ENCODE measurements around the gene PCCA.

The PCCA gene

GRCh38 chr13:100495455-100495854, 406.6 kb downstream of the PCCA start:
- no peaks in the 10 kb centered on the region for H3K27me3 ChIP-seq (ENCODE audit: insufficient read depth, low read length)
- H3K4me2 ChIP-seq (ENCODE audit: low read length), result no peak overlapping the region
- H3K23ac ChIP-seq (ENCODE audit: low read length), result no peak overlapping the region

GRCh38 chr13:100497389-100497788, 408.5 kb downstream of the PCCA start:
- no peak overlapping the region for H3K9ac ChIP-seq (ENCODE audit: low read length)
- H3K23ac ChIP-seq (ENCODE audit: low read length), result no peak overlapping the region
- H3K79me2 ChIP-seq (ENCODE audit: control insufficient read depth, insufficient read depth, low read length, poor library complexity), result no peaks in the 10 kb centered on the region
- no peak for DNase-seq
- no peak overlapping the region for H2BK12ac ChIP-seq (ENCODE audit: low read length)
- H4K91ac ChIP-seq (ENCODE audit: low read depth, low read length), result no peak overlapping the region
- no peak overlapping the region for H2AK5ac ChIP-seq (ENCODE audit: low read length)
- H3K79me1 ChIP-seq (ENCODE audit: low read length), result no peaks in the 10 kb centered on the region
- no peak overlapping the region for H3K27ac ChIP-seq (ENCODE audit: low read depth, low read length)
- no peak overlapping the region for H3K4ac ChIP-seq (ENCODE audit: low read depth, low read length)
- no peak overlapping the region for H2BK5ac ChIP-seq (ENCODE audit: low read depth, low read length, poor library complexity)
- no peak overlapping the region for H2AFZ ChIP-seq (ENCODE audit: insufficient read depth, low read length, poor library complexity)
- no peak overlapping the region for H3K4me2 ChIP-seq (ENCODE audit: low read length)
- WGBS (ENCODE audit: extremely low coverage, insufficient coverage, insufficient read length), result no CpG with 5 or more reads among the region's 1 CpG
- no peaks in the 10 kb centered on the region for H3K4me1 ChIP-seq (ENCODE audit: control insufficient read depth in 1 of 2, insufficient read depth in 2 of 2, low read length in 2 of 2)
- no peak overlapping the region for H3K4me3 ChIP-seq (ENCODE audit: low read depth, low read length)
- no peak overlapping the region for H4K12ac ChIP-seq (ENCODE audit: low read depth, low read length)
- H4K8ac ChIP-seq (ENCODE audit: low read depth, low read length), result no peak overlapping the region
- no peak overlapping the region for H2BK120ac ChIP-seq (ENCODE audit: insufficient read depth, low read length, poor library complexity)
- no peaks in the 10 kb centered on the region for H3K27me3 ChIP-seq (ENCODE audit: insufficient read depth, low read length)
- H3K9me3 ChIP-seq (ENCODE audit: insufficient read depth, low read depth, low read length), result peaks cover 3% of the 10 kb centered on the region
- no peak overlapping the region for H3K14ac ChIP-seq (ENCODE audit: low read length)
- H3K18ac ChIP-seq (ENCODE audit: low read length), result no peak overlapping the region
- H3K36me3 ChIP-seq (ENCODE audit: control insufficient read depth in 1 of 2, insufficient read depth in 2 of 2, low read length in 2 of 2), result no peaks in the 10 kb centered on the region

More at GRCh38 chr13:100495455-100495854, 406.6 kb downstream of the PCCA start:
- 100% methylated on average over 1 of the region's 1 CpG for WGBS (ENCODE audit: extremely low coverage, insufficient coverage, insufficient read length)
- DNase-seq, result no peak
- peaks cover 0 to 5% of the 10 kb centered on the region in 2 experiments for H3K4me1 ChIP-seq (ENCODE audit: control insufficient read depth in 1 of 2, insufficient read depth in 2 of 2, low read length in 2 of 2)
- H4K91ac ChIP-seq (ENCODE audit: low read depth, low read length), result no peak overlapping the region
- H3K4me3 ChIP-seq (ENCODE audit: low read depth, low read length), result no peak overlapping the region
- H2AK5ac ChIP-seq (ENCODE audit: low read length), result no peak overlapping the region
- no peak overlapping the region for H4K12ac ChIP-seq (ENCODE audit: low read depth, low read length)
- no peak overlapping the region for H4K8ac ChIP-seq (ENCODE audit: low read depth, low read length)
- H3K36me3 ChIP-seq (ENCODE audit: control insufficient read depth in 1 of 2, insufficient read depth in 2 of 2, low read length in 2 of 2), result no peaks in the 10 kb centered on the region
- H2BK120ac ChIP-seq (ENCODE audit: insufficient read depth, low read length, poor library complexity), result no peak overlapping the region
- peaks cover 3% of the 10 kb centered on the region for H3K9me3 ChIP-seq (ENCODE audit: insufficient read depth, low read depth, low read length)
- H3K27ac ChIP-seq (ENCODE audit: low read depth, low read length), result no peak overlapping the region
- H2BK12ac ChIP-seq (ENCODE audit: low read length), result no peak overlapping the region
- no peaks in the 10 kb centered on the region for H3K79me2 ChIP-seq (ENCODE audit: control insufficient read depth, insufficient read depth, low read length, poor library complexity)
- H3K14ac ChIP-seq (ENCODE audit: low read length), result no peak overlapping the region
- H3K79me1 ChIP-seq (ENCODE audit: low read length), result no peaks in the 10 kb centered on the region
- H2AFZ ChIP-seq (ENCODE audit: insufficient read depth, low read length, poor library complexity), result no peak overlapping the region
- no peak overlapping the region for H3K18ac ChIP-seq (ENCODE audit: low read length)
- no peak overlapping the region for H2BK5ac ChIP-seq (ENCODE audit: low read depth, low read length, poor library complexity)
- H3K4ac ChIP-seq (ENCODE audit: low read depth, low read length), result no peak overlapping the region
- H3K9ac ChIP-seq (ENCODE audit: low read length), result no peak overlapping the region

- Histone ChIP-seq H4K8ac (ENCODE audit: low read depth, low read length) (no peak overlapping the region), H2AK5ac (ENCODE audit: low read length) (no peak overlapping the region), H3K27me3 (ENCODE audit: insufficient read depth, low read length) (no peaks in the 10 kb centered on the region), H3K4me2 (ENCODE audit: low read length) (no peak overlapping the region), H3K23ac (ENCODE audit: low read length) (no peak overlapping the region), H4K12ac (ENCODE audit: low read depth, low read length) (no peak overlapping the region), H3K9me3 (ENCODE audit: insufficient read depth, low read depth, low read length) (peaks cover 2% of the 10 kb centered on the region), H2BK120ac (ENCODE audit: insufficient read depth, low read length, poor library complexity) (no peak overlapping the region), H2BK5ac (ENCODE audit: low read depth, low read length, poor library complexity) (no peak overlapping the region), H3K27ac (ENCODE audit: low read depth, low read length) (no peak overlapping the region), H3K79me1 (ENCODE audit: low read length) (no peaks in the 10 kb centered on the region), H2AFZ (ENCODE audit: insufficient read depth, low read length, poor library complexity) (no peak overlapping the region), H3K9ac (ENCODE audit: low read length) (no peak overlapping the region), H3K79me2 (ENCODE audit: control insufficient read depth, insufficient read depth, low read length, poor library complexity) (no peaks in the 10 kb centered on the region), H3K36me3 (ENCODE audit: control insufficient read depth in 1 of 2, insufficient read depth in 2 of 2, low read length in 2 of 2) (no peaks in the 10 kb centered on the region), H3K18ac (ENCODE audit: low read length) (no peak overlapping the region), H3K4me1 (ENCODE audit: control insufficient read depth in 1 of 2, insufficient read depth in 2 of 2, low read length in 2 of 2) (no peaks in the 10 kb centered on the region), H3K14ac (ENCODE audit: low read length) (no peak overlapping the region), H3K4ac (ENCODE audit: low read depth, low read length) (no peak overlapping the region), H3K4me3 (ENCODE audit: low read depth, low read length) (no peak overlapping the region), H2BK12ac (ENCODE audit: low read length) (no peak overlapping the region), H4K91ac (ENCODE audit: low read depth, low read length) (no peak overlapping the region)
- no peak for DNase-seq
- WGBS (ENCODE audit: extremely low coverage, insufficient coverage, insufficient read length), result no CpG with 5 or more reads among the region's 2 CpGs
These were observed 413.6 kb downstream of the PCCA start for GRCh38 chr13:100502446-100502845.

GRCh38 chr13:100503622-100504021, 414.7 kb downstream of the PCCA start:
- whole genome bisulfite sequencing (ENCODE audit: extremely low coverage, insufficient coverage, insufficient read length), result no CpG with 5 or more reads among the region's 3 CpGs
- no peak overlapping the region for H4K8ac ChIP-seq (ENCODE audit: low read depth, low read length)

More at GRCh38 chr13:100503622-100504021, 414.7 kb downstream of the PCCA start:
- Histone ChIP-seq H2AK5ac (ENCODE audit: low read length) (no peak overlapping the region), H3K9me3 (ENCODE audit: insufficient read depth, low read depth, low read length) (peaks cover 2% of the 10 kb centered on the region), H3K79me2 (ENCODE audit: control insufficient read depth, insufficient read depth, low read length, poor library complexity) (no peaks in the 10 kb centered on the region), H3K9ac (ENCODE audit: low read length) (no peak overlapping the region), H2AFZ (ENCODE audit: insufficient read depth, low read length, poor library complexity) (no peak overlapping the region), H3K4ac (ENCODE audit: low read depth, low read length) (no peak overlapping the region), H3K14ac (ENCODE audit: low read length) (no peak overlapping the region), H3K4me1 (ENCODE audit: control insufficient read depth in 1 of 2, insufficient read depth in 2 of 2, low read length in 2 of 2) (no peaks in the 10 kb centered on the region), H3K79me1 (ENCODE audit: low read length) (no peaks in the 10 kb centered on the region), H3K4me2 (ENCODE audit: low read length) (no peak overlapping the region), H2BK12ac (ENCODE audit: low read length) (no peak overlapping the region), H2BK120ac (ENCODE audit: insufficient read depth, low read length, poor library complexity) (no peak overlapping the region), H3K27ac (ENCODE audit: low read depth, low read length) (no peak overlapping the region), H2BK5ac (ENCODE audit: low read depth, low read length, poor library complexity) (no peak overlapping the region), H3K4me3 (ENCODE audit: low read depth, low read length) (no peak overlapping the region), H3K27me3 (ENCODE audit: insufficient read depth, low read length) (no peaks in the 10 kb centered on the region), H4K91ac (ENCODE audit: low read depth, low read length) (no peak overlapping the region), H3K18ac (ENCODE audit: low read length) (no peak overlapping the region), H3K23ac (ENCODE audit: low read length) (no peak overlapping the region), H4K12ac (ENCODE audit: low read depth, low read length) (no peak overlapping the region), H3K36me3 (ENCODE audit: control insufficient read depth in 1 of 2, insufficient read depth in 2 of 2, low read length in 2 of 2) (no peaks in the 10 kb centered on the region)
- DNase-seq, result no peak
